ENCODE results near the gene DNM1. TPM values are rescaled to one million over a fixed set of nuclear protein-coding genes. Genes with fewer than 3 reads are reported as not detected.

DNM1 gene
- total RNA-seq, 1 donor from 2014 or later, result 52.7 TPM

DNA sequence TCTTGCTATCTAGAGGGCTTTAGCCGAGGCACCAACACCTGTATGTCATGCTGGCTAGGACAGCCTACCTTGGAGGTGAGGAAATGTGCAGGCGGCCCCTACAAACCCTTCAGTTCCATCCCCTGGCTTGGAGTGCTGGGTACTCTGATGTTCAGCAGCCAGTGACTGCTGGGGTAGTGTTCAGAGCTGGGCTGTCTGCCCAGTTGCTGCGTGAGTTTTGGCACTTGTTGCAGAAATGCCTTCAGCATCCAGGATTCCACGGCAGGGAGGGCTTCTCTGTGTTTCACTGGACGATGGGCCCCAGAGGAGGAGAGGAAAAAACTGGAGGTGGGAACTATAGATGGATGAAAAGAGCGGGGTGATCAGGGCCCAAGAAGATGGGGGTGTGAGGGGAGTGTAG lies 83.3 kb downstream of the DNM1 start:
- ATAC-seq (no peak), DNase-seq (ENCODE audit: low spot score) (no peak)
- intact Hi-C loops (cut with DNase I), result no loop called here

GRCh38 chr9:128288273-128289004 lies 85.3 kb downstream of the DNM1 start:
- ATAC-seq, result no peak
- no peak for DNase-seq (ENCODE audit: low spot score)
- intact Hi-C loops (cut with DNase I), result no loop called here

- intact Hi-C loops (cut with DNase I), result no loop called here
- ATAC-seq, result no peak
- no peak for DNase-seq (ENCODE audit: low spot score)
These were observed 88.8 kb downstream of the DNM1 start for GRCh38 chr9:128292009-128292408.

- intact Hi-C loops (cut with DNase I), result no loop called here
- DNase-seq (ENCODE audit: low spot score), result no peak
- ATAC-seq, result no peak
These were observed 89.9 kb downstream of the DNM1 start for GRCh38 chr9:128293091-128293490.

- no peak for ATAC-seq
- DNase-seq (ENCODE audit: low spot score), result no peak
These were observed 91.0 kb downstream of the DNM1 start for GRCh38 chr9:128294142-128294541.

DNA sequence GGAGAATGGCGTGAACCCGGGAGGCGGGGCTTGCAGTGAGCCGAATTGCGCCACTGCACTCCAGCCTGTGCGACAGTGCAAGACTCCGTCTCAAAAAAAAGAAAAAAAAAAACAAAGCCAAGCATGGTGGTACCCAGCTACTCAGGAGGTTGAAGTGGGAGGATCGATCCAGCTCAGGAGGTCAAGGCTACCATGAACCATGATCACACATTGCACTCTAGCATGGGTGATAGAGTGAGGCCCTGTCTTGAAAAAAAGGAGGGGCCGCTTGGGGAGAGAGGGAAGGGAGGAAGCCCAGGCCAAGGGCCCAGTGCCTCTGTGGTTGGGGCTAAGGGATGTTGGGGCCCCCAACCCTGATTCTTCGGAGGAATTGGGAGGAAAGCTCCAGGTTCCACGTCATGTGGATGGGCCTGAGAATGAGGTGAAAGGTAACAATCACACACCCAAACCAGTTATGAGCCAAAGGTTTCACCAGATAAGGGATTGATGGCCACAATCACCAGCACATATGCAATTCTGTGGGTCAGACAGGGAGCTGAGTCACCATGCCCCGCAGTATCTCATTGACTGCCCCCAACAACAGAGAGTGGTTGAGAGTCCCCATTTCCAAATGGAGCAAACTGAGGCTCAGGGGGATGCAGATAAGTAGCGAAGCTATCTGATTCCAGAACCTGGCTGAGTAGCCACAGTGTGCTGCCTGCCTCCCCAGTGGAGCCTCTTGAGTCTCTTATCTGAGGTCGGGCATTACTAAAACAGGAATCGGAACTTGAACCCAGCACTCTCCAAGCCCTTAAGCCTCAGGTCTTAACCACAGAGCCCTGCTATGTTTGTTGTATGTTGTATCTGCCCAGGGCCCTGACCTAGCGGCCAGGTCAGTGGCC lies 93.4 kb downstream of the DNM1 start:
- ATAC-seq (no peak), DNase-seq (ENCODE audit: low spot score) (no peak)
- intact Hi-C loops (cut with DNase I), result no loop called here

More at GRCh38 chr9:128294142-128294541, 91.0 kb downstream of the DNM1 start:
- intact Hi-C loops (cut with DNase I), result no loop called here

GRCh38 chr9:128297221-128297773 lies 94.1 kb downstream of the DNM1 start:
- ATAC-seq, result no peak
- intact Hi-C loops (cut with DNase I), result no loop called here
- DNase-seq (ENCODE audit: low spot score), result no peak

GRCh38 chr9:128298535-128299482 lies 95.6 kb downstream of the DNM1 start:
- intact Hi-C loops (cut with DNase I), result no loop called here
- ATAC-seq (no peak), DNase-seq (ENCODE audit: low spot score) (no peak)

DNA sequence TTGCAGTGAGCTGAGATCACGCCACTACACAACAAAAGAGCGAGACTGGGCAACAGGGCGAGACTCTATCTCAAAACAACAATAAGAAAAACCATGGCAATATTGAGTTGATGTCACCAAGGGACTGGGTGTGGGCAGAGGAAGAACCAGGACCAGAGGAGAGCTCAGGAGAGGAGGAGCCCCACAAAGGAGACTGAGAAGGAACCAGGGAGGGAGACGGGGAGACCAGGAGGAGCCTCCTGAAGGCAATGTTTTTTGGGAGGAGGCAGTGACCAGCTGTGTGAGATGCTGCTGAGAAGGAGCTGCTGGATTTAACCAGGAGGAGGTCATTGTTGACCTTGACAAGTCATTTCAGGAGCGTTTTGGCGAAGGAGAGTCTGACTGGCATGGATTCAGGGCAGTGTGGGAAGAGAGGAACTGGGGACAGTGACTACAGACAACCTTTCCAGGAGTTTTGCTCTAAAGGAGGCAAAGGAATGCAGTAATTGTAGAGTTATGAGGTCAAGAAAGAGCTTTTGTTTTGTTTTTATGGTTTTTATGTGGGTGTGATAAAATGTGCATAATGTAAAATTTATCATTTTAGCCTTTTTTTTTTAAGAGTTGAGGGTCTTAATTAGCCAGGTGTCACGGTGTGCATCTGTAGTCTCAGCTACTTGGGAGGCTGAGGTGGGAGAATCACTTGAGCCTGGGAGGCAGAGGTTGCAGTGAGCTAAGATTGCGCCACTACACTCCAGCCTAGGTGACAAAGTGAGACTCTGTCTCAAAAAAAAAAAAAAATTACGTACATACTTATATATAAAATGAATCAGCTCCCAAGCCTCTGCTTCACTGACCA lies 101.2 kb downstream of the DNM1 start:
- DNase-seq (ENCODE audit: low spot score) (no peak), ATAC-seq (no peak)
- intact Hi-C loops (cut with DNase I), result no loop called here

Small RNA genes lying within 50 kb of the gene (microRNA-seq; reads per million reads assigned to microRNA genes)
- gene MIR199B (1,845 reads per million, percentile 87 among the genes with 10 or more reads in this experiment), gene MIR3154 (1.1 reads per million)

Other genes starting within 250 kb of the DNM1 start
- gene EEIG1, start 222.4 kb upstream of the DNM1 start, total RNA-seq, result 96.8 TPM
- 7.8 TPM for gene NAIF1, start 136.1 kb upstream of the DNM1 start, total RNA-seq
- 21.0 TPM for gene SLC25A25, start 135.1 kb upstream of the DNM1 start, total RNA-seq
- 33.8 TPM for gene PTGES2, start 75.7 kb upstream of the DNM1 start, total RNA-seq
- gene LCN2, start 53.9 kb upstream of the DNM1 start, total RNA-seq, result 6.0 TPM
- 42.1 TPM for gene BBLN, start 43.1 kb upstream of the DNM1 start, total RNA-seq
- 140 TPM for gene CIZ1, start 11.8 kb upstream of the DNM1 start, total RNA-seq
- gene GOLGA2, start 72.6 kb downstream of the DNM1 start, total RNA-seq, result 119 TPM
- gene SWI5, start 72.9 kb downstream of the DNM1 start, total RNA-seq, result 19.6 TPM
- gene TRUB2, start 119.1 kb downstream of the DNM1 start, total RNA-seq, result 13.0 TPM
- 28.9 TPM for gene COQ4, start 119.5 kb downstream of the DNM1 start, total RNA-seq
- 13.9 TPM for gene SLC27A4, start 137.1 kb downstream of the DNM1 start, total RNA-seq
- gene URM1, start 168.0 kb downstream of the DNM1 start, total RNA-seq, result 41.9 TPM
- 41.7 TPM for gene CERCAM, start 217.5 kb downstream of the DNM1 start, total RNA-seq

Measured in sciatic nerve (tissue), 2 donors.